RPMI7951 (cell line): Measurements from ENCODE around the gene GRIPAP1. TPM values are rescaled to one million over a fixed set of nuclear protein-coding genes. Genes with fewer than 3 reads are reported as not detected.

ENCODE experiments used
- DNase-seq: peaks from one replicate; pipeline ENCODE4 v3.0.0-alpha.2; 2012; ENCODE audit warnings: low read depth
- total RNA-seq: library from RNA; depleted of rRNA; stranded (reverse); fragments of >200 nt; shearing (Covaris generic); gene quantifications from 2 replicates; pipeline ENCODE4 v1.2.3, GENCODE V29; 2014; rRNA removed

The GRIPAP1 gene
- total RNA-seq, 1 experiment from 2014 or later = 17.7 TPM

DNA sequence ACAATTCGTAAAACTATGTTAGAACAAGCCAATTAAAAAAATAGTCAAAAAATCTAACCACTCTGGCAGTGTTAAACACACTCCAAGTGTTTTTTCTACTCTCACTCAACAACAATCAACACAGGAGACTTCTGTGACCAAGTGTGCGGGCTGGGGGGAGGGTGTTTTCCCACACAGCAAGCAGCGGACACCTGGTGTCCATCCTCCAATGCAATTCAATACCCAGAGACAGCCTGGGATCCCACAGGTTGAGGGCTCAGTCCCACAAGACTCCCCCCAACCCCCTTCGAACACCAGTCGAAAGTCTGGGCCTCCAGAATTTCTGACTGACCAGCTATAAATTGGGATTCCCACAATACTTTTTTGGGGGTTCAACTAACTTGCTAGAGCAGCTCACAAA is 74.9 kb downstream of the GRIPAP1 start:
- no peak for DNase-seq

DNA sequence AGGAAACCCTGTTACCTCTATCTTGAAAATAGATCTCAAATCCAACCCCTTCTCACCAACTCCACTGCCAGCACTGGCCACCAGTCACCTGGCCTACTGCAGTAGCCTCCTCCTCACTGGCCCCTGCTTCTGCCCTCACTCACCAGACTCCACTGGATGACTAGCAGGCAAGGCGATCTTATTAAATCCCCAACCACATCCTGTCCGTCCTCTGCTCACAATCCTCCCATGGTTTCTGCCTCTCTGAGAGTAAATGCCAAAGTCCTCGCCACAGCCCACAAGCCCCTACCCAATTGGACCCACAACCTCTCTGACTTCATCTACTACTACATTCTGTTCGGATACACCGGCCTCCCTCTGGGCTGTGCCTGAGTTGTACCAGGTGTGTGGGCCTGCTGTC is 77.8 kb downstream of the GRIPAP1 start:
- no peak for DNase-seq

DNA sequence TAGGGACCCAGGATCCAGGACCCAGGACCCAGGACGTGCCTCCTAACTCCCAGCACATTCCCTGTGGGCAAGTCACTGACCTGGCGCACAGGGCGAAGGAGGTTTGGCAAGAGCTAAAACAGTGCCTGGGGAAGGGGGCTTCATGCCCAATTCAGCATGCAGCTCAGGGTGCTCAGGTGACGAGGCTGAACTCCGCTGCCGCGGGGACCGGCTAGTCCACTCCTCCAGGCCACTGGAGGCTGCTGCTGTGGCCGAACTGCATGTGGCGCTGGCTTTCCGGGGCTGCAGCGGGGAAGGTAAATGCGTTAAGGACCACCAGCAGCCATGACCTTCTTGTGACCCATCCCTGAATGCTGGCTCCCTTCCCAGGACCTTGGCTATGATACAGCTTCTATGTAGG is 78.3 kb downstream of the GRIPAP1 start:
- DNase-seq = no peak

Other genes starting within 250 kb of the GRIPAP1 start
- not detected in 2 replicates for gene GLOD5, start 240.5 kb downstream of the GRIPAP1 start, total RNA-seq
- gene GATA1, start 215.7 kb downstream of the GRIPAP1 start, total RNA-seq = not detected in 2 replicates
- 39.7 and 46.2 TPM in 2 replicates for gene HDAC6, start 200.2 kb downstream of the GRIPAP1 start, total RNA-seq
- gene ERAS, start 175.8 kb downstream of the GRIPAP1 start, total RNA-seq = not detected in 2 replicates
- 0.36 and 0.59 TPM in 2 replicates for gene PCSK1N, start 166.7 kb downstream of the GRIPAP1 start, total RNA-seq
- 75.1 and 106 TPM in 2 replicates for gene TIMM17B, start 104.5 kb downstream of the GRIPAP1 start, total RNA-seq
- gene PQBP1, start 104.3 kb downstream of the GRIPAP1 start, total RNA-seq = 74.1 and 75.8 TPM in 2 replicates
- gene SLC35A2, start 90.6 kb downstream of the GRIPAP1 start, total RNA-seq = 29.9 and 40.6 TPM in 2 replicates
- gene PIM2, start 83.2 kb downstream of the GRIPAP1 start, total RNA-seq = 21.3 and 22.0 TPM in 2 replicates
- gene OTUD5, start 44.7 kb downstream of the GRIPAP1 start, total RNA-seq = 24.6 and 28.7 TPM in 2 replicates
- gene KCND1, start 30.4 kb downstream of the GRIPAP1 start, total RNA-seq = 0.59 and 1.4 TPM in 2 replicates
- 46.8 and 49.0 TPM in 2 replicates for gene TFE3, start 41.1 kb upstream of the GRIPAP1 start, total RNA-seq
- gene CCDC120, start 56.7 kb upstream of the GRIPAP1 start, total RNA-seq = 0.72 and 1.1 TPM in 2 replicates
- 19.9 and 21.1 TPM in 2 replicates for gene PRAF2, start 71.7 kb upstream of the GRIPAP1 start, total RNA-seq
- gene WDR45, start 77.6 kb upstream of the GRIPAP1 start, total RNA-seq = 65.5 and 76.1 TPM in 2 replicates
- 39.6 and 47.1 TPM in 2 replicates for gene GPKOW, start 121.5 kb upstream of the GRIPAP1 start, total RNA-seq
- gene MAGIX, start 160.5 kb upstream of the GRIPAP1 start, total RNA-seq = 1.9 and 2.4 TPM in 2 replicates
- 333 and 417 TPM in 2 replicates for gene PLP2, start 169.6 kb upstream of the GRIPAP1 start, total RNA-seq
- gene PRICKLE3, start 184.1 kb upstream of the GRIPAP1 start, total RNA-seq = 7.2 and 8.7 TPM in 2 replicates
- 0.36 and 0.59 TPM in 2 replicates for gene SYP, start 197.9 kb upstream of the GRIPAP1 start, total RNA-seq
- gene CACNA1F, start 231.1 kb upstream of the GRIPAP1 start, total RNA-seq = not detected in 2 replicates
- 22.7 and 29.4 TPM in 2 replicates for gene CCDC22, start 233.2 kb upstream of the GRIPAP1 start, total RNA-seq